ENCODE measurements around the gene TFR2. TPM values are rescaled to one million over a fixed set of nuclear protein-coding genes. Genes with fewer than 3 reads are reported as not detected.

TFR2 gene
- total and polyA plus RNA-seq, 2 donors (not counting 1 experiment from before 2014, with no cell fraction given), result 5.9 to 10.0 TPM

GRCh38 chr7:100626055-100626454, 15.3 kb downstream of the TFR2 start:
- Histone ChIP-seq H2AFZ (ENCODE audit: insufficient read depth, low read depth, low read length, poor library complexity, severe bottlenecking) (peak overlapping the region; percentile 81), H3K9ac (ENCODE audit: low read length) (peak overlapping the region; percentile 64), H3K9me3 (ENCODE audit: control extremely low read depth in 1 of 3, control insufficient read depth in 2 of 3, insufficient read depth in 1 of 3, low read length in 2 of 3) (no peaks in the 10 kb centered on the region), H3K27ac (ENCODE audit: low read length in 2 of 2) (no peak overlapping the region), H3K4me3 (ENCODE audit: control extremely low read depth in 1 of 5, extremely low read depth in 1 of 5, insufficient read depth in 1 of 5, low read depth in 2 of 5, low read length in 4 of 5) (peak overlapping the region in 4 of 5 experiments; percentile 21 to 53 (median 44)), H3K4me2 (replicated peaks; ENCODE audit: low read depth, low read length, poor library complexity, severe bottlenecking) (peak overlapping the region; percentile 89), H3K36me3 (replicated peaks in 1 of 2; ENCODE audit: control extremely low read depth in 1 of 2, control insufficient read depth in 1 of 2, extremely low read depth in 1 of 2, insufficient read depth in 2 of 2, low read length in 1 of 2) (peaks cover 0 to 1% of the 10 kb centered on the region in 2 experiments), H3K4me1 (ENCODE audit: control insufficient read depth in 2 of 2, insufficient read depth in 2 of 2, low read length in 2 of 2) (peaks cover 12 to 13% of the 10 kb centered on the region in 2 donors), H4K20me1 (ENCODE audit: control insufficient read depth, insufficient read depth, low read length, poor library complexity, severe bottlenecking) (no peaks in the 10 kb centered on the region), H3K27me3 (replicated peaks in 1 of 4; ENCODE audit: control extremely low read depth in 1 of 4, control insufficient read depth in 3 of 4, insufficient read depth in 4 of 4, low read length in 3 of 4) (no peaks in the 10 kb centered on the region), H3K79me2 (ENCODE audit: control insufficient read depth, insufficient read depth, low read length) (no peaks in the 10 kb centered on the region)
- POLR2A ChIA-PET, result interaction anchor here (0.6 to 1.4 kb wide), 2 partner anchors 12 to 14 kb away, joined by 3 to 10 read pairs; partner anchors contain the start of gene MOSPD3
- no peak for DNase-seq
- ATAC-seq (ENCODE audit: low read depth), result no peak
- Mint-ChIP-seq H3K27me3 (no peaks in the 10 kb centered on the region), H3K27ac (peak overlapping the region; percentile 53), H3K4me1 (peaks cover 11% of the 10 kb centered on the region), H3K9me3 (ENCODE audit: insufficient read depth) (no peaks in the 10 kb centered on the region), H3K4me3 (peak overlapping the region; percentile 80)
- intact Hi-C loops (cut with micrococcal nuclease), result loop anchor here (1.0 kb wide), 4 partner anchors 14 to 47 kb away; partner anchors contain the start of genes FBXO24, GNB2, LRCH4 and MOSPD3
- CTCF ChIA-PET, result interaction anchor here (0.7 to 2.4 kb wide), 6 partner anchors 11 to 67 kb away, joined by 3 to 7 read pairs (median 4); partner anchors contain the start of genes GNB2 and MOSPD3
- WGBS (ENCODE audit: insufficient coverage), result 0% methylated on average over 1 of the region's 3 CpGs
- no peak for TF ChIP-seq CTCF (IDR thresholded peaks at IDR 0.05)
- no peak for TF ChIP-seq EZH2 (IDR thresholded peaks at IDR 0.05; ENCODE audit: borderline replicate concordance, insufficient read depth, low read depth, low read length, poor library complexity, severe bottlenecking)

All from B cell (primary cell).